Measurements from ENCODE around the gene ARSJ. TPM values are rescaled to one million over a fixed set of nuclear protein-coding genes. Genes with fewer than 3 reads are reported as not detected.

ARSJ gene
- total RNA-seq, 1 donor, result 24.6 TPM

DNA sequence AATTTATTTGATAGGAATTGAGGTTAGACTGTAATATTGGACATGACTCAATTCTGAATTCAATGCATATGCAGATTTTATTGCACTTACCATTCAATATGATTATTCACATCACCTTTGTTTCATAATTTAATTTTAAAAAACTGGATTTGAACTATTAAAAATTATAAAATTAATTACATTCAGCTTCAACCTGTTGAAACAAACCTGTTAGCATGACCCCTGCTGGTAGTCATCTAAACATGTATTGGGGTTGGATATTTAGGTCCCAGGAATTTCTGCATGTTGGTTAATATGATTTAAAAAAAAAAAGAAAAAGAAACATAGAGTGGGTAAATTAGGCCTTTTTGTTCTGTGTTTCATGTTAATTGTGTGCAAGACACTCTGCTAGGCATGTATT is 85.9 kb downstream of the ARSJ start:
- Histone ChIP-seq H3K4me2 (ENCODE audit: insufficient read depth, low read length) (no peak overlapping the region), H3K27me3 (ENCODE audit: insufficient read depth, low read length) (no peaks in the 10 kb centered on the region), H3K9me3 (ENCODE audit: low read depth, low read length) (no peaks in the 10 kb centered on the region), H3K4me3 (ENCODE audit: insufficient read depth, low read length) (no peak overlapping the region), H2AFZ (ENCODE audit: low read length) (no peak overlapping the region), H4K20me1 (ENCODE audit: insufficient read depth, low read length) (no peaks in the 10 kb centered on the region), H3K79me2 (ENCODE audit: insufficient read depth, low read length) (no peaks in the 10 kb centered on the region), H3K27ac (ENCODE audit: low read depth, low read length) (no peak overlapping the region), H3K36me3 (ENCODE audit: insufficient read depth, low read length) (peaks cover 22% of the 10 kb centered on the region), H3K4me1 (ENCODE audit: insufficient read depth, low read length) (no peaks in the 10 kb centered on the region)
- DNase-seq (ENCODE audit: insufficient read length, low spot score, missing footprints), result no peak
- TF ChIP-seq, protein P1, sequence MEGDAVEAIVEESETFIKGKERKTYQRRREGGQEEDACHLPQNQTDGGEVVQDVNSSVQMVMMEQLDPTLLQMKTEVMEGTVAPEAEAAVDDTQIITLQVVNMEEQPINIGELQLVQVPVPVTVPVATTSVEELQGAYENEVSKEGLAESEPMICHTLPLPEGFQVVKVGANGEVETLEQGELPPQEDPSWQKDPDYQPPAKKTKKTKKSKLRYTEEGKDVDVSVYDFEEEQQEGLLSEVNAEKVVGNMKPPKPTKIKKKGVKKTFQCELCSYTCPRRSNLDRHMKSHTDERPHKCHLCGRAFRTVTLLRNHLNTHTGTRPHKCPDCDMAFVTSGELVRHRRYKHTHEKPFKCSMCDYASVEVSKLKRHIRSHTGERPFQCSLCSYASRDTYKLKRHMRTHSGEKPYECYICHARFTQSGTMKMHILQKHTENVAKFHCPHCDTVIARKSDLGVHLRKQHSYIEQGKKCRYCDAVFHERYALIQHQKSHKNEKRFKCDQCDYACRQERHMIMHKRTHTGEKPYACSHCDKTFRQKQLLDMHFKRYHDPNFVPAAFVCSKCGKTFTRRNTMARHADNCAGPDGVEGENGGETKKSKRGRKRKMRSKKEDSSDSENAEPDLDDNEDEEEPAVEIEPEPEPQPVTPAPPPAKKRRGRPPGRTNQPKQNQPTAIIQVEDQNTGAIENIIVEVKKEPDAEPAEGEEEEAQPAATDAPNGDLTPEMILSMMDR (IDR thresholded peaks at IDR 0.05; ENCODE audit: extremely low read depth, low read depth, low read length), result peak; percentile 30

DNA sequence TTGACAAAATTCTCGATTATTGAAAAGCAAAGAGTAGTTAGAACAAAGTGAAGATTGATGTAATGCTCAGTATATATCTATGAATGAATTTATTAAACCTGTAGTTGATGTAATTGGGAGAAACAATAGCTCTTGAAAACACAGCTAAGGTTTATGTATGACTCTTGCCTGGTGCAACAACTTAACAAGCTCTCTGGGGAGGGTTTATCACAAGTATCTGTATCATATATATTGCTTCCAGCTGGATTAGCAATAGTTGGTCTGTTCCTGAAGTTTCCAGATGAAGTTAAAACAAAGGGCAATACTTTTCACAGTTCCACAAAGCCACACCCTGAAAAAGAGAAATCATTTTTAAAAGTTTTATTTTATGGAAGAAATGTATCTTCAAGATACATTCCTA is 91.4 kb downstream of the ARSJ start:
- H3K27ac ChIP-seq (ENCODE audit: low read depth, low read length), result no peak overlapping the region
- TF ChIP-seq, protein P1 (IDR thresholded peaks at IDR 0.05; ENCODE audit: extremely low read depth, low read depth, low read length), result no peak
- no peaks in the 10 kb centered on the region for H4K20me1 ChIP-seq (ENCODE audit: insufficient read depth, low read length)
- DNase-seq (ENCODE audit: insufficient read length, low spot score, missing footprints), result no peak
- no peak overlapping the region for H3K4me2 ChIP-seq (ENCODE audit: insufficient read depth, low read length)
- no peak overlapping the region for H2AFZ ChIP-seq (ENCODE audit: low read length)
- no peaks in the 10 kb centered on the region for H3K4me1 ChIP-seq (ENCODE audit: insufficient read depth, low read length)
- no peaks in the 10 kb centered on the region for H3K27me3 ChIP-seq (ENCODE audit: insufficient read depth, low read length)
- no peaks in the 10 kb centered on the region for H3K36me3 ChIP-seq (ENCODE audit: insufficient read depth, low read length)
- H3K4me3 ChIP-seq (ENCODE audit: insufficient read depth, low read length), result no peak overlapping the region
- no peaks in the 10 kb centered on the region for H3K79me2 ChIP-seq (ENCODE audit: insufficient read depth, low read length)
- no peaks in the 10 kb centered on the region for H3K9me3 ChIP-seq (ENCODE audit: low read depth, low read length)

DNA sequence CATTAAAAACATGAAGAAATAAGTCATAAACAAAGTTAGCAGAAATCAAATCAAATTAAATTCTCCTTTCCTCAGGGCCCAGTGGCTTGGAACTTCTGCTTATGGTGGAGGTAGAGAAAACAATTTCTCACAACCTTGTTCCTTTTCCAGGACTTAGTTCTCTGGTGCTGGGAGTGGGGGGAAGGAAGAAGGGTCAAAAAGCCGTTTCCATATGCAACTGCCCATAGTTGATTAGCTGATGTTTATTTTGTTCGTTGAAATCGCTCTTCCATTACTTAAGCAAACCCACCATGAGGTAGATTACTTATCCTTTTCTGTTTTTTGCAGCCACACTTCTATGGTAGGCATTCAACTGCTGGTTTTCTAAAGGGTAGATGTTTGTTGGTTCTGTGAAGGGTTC is 94.2 kb downstream of the ARSJ start:
- H3K4me2 ChIP-seq (ENCODE audit: insufficient read depth, low read length), result no peak overlapping the region
- H3K27ac ChIP-seq (ENCODE audit: low read depth, low read length), result no peak overlapping the region
- DNase-seq (ENCODE audit: insufficient read length, low spot score, missing footprints), result no peak
- TF ChIP-seq, protein P1 (IDR thresholded peaks at IDR 0.05; ENCODE audit: extremely low read depth, low read depth, low read length), result no peak
- no peaks in the 10 kb centered on the region for H3K36me3 ChIP-seq (ENCODE audit: insufficient read depth, low read length)
- peaks cover 2% of the 10 kb centered on the region for H3K4me1 ChIP-seq (ENCODE audit: insufficient read depth, low read length)
- H3K9me3 ChIP-seq (ENCODE audit: low read depth, low read length), result no peaks in the 10 kb centered on the region
- H2AFZ ChIP-seq (ENCODE audit: low read length), result no peak overlapping the region
- H3K27me3 ChIP-seq (ENCODE audit: insufficient read depth, low read length), result no peaks in the 10 kb centered on the region
- no peaks in the 10 kb centered on the region for H4K20me1 ChIP-seq (ENCODE audit: insufficient read depth, low read length)
- H3K79me2 ChIP-seq (ENCODE audit: insufficient read depth, low read length), result no peaks in the 10 kb centered on the region
- H3K4me3 ChIP-seq (ENCODE audit: insufficient read depth, low read length), result no peak overlapping the region

DNA sequence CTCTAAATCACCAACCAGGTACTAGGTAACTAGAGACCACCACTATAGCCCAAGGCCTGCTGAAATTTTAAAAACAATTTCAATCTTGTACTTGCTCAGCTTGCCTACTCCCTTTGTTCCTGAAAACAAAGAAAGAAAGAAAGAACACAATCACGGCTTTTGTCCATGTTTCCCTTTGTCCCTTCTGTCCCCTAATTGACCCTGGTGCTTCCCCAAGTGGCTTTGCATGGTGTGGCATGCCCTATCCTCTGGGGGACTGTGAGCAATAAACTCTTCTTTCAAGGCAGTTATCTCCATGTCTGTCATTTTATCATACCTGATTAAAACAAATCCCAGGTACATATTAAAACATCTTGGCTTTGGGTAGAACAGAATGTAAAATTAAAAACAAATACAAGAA is 94.8 kb downstream of the ARSJ start:
- H3K27me3 ChIP-seq (ENCODE audit: insufficient read depth, low read length), result no peaks in the 10 kb centered on the region
- no peak overlapping the region for H3K27ac ChIP-seq (ENCODE audit: low read depth, low read length)
- H4K20me1 ChIP-seq (ENCODE audit: insufficient read depth, low read length), result no peaks in the 10 kb centered on the region
- H3K4me2 ChIP-seq (ENCODE audit: insufficient read depth, low read length), result no peak overlapping the region
- DNase-seq (ENCODE audit: insufficient read length, low spot score, missing footprints), result no peak
- no peaks in the 10 kb centered on the region for H3K79me2 ChIP-seq (ENCODE audit: insufficient read depth, low read length)
- no peak overlapping the region for H3K4me3 ChIP-seq (ENCODE audit: insufficient read depth, low read length)
- no peaks in the 10 kb centered on the region for H3K36me3 ChIP-seq (ENCODE audit: insufficient read depth, low read length)
- no peak overlapping the region for H2AFZ ChIP-seq (ENCODE audit: low read length)
- H3K4me1 ChIP-seq (ENCODE audit: insufficient read depth, low read length), result peaks cover 2% of the 10 kb centered on the region
- no peaks in the 10 kb centered on the region for H3K9me3 ChIP-seq (ENCODE audit: low read depth, low read length)
- TF ChIP-seq, protein P1 (IDR thresholded peaks at IDR 0.05; ENCODE audit: extremely low read depth, low read depth, low read length), result no peak

Data from osteoblast (primary cell).